ENCODE results near the gene ACOT7.
"Not testable (repeated sequence)": the region's sequence is repeated elsewhere in the genome, so short reads cannot be mapped to it uniquely, and the experiment has no call there.

Gene ACOT7

DNA sequence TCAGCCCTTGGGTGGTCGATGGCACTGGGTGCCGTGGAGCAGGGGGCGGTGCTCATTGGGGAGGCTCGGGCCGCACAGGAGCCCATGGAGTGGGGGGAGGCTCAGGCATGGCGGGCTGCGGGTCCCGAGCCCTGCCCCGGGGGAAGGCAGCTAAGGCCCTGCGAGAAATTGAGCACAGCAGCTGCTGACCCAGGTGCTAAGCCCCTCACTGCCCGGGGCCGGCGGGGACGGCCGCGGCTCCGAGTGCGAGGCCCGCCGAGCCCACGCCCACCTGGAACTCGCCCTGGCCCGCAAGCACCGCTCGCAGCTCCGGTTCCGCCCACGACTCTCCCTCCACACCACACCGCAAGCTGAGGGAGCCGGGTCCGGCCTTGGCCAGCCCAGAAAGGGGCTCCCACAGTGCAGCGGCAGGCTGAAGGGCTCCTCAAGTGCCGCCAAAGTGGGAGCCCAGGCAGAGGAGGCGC is 2.2 kb upstream of the ACOT7 start:
- DNase-seq = not testable (repeated sequence)

DNA sequence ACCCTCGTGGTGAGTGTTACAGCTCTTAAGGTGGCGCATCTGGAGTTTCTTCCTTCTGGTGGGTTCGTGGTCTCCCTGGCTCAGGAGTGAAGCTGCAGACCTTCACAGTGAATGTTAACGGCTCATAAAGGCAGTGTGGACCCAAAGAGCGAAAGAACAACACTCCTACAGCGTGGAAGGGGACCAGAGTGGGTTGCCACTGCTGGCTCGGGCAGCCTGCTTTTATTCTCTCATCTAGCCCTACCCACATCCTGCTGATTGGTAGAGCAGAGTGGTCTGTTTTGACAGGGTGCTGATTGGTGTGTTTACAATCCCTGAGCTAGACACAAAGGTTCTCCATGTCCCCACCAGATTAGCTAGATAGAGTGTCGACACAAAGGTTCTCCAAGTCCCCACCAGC is 1.6 kb upstream of the ACOT7 start:
- not testable (repeated sequence) for DNase-seq

DNA sequence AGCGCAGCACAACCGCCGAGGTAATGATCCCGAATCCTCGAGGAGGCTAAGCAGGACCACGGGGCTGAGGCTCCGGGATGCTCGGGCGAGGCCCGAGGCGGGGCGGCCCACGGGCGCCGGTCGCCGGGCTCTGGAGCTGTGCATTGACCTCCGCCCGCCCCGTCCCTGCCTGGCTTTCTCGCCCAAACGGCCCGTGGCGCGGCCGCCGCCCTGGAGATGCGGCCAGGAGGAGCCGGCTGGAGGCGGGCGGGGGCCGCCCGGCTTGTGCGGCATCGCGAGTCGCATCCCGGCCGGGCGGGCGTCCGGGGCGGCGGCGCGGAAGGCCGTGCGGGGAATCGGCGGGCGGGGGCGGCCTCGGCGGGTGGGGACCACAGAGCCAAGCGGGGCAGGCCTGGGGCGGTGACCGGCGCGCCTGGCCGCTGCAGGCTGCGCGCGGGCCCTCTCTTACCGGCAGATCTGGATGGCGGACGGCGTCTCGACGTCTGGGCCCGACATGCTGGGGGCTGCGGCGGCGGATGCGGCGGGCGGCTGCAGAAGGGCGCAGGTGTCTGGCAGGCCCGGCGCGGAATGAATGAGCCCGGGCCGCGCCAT is 663 bp downstream of the ACOT7 start:
- DNase-seq = no peak

DNA sequence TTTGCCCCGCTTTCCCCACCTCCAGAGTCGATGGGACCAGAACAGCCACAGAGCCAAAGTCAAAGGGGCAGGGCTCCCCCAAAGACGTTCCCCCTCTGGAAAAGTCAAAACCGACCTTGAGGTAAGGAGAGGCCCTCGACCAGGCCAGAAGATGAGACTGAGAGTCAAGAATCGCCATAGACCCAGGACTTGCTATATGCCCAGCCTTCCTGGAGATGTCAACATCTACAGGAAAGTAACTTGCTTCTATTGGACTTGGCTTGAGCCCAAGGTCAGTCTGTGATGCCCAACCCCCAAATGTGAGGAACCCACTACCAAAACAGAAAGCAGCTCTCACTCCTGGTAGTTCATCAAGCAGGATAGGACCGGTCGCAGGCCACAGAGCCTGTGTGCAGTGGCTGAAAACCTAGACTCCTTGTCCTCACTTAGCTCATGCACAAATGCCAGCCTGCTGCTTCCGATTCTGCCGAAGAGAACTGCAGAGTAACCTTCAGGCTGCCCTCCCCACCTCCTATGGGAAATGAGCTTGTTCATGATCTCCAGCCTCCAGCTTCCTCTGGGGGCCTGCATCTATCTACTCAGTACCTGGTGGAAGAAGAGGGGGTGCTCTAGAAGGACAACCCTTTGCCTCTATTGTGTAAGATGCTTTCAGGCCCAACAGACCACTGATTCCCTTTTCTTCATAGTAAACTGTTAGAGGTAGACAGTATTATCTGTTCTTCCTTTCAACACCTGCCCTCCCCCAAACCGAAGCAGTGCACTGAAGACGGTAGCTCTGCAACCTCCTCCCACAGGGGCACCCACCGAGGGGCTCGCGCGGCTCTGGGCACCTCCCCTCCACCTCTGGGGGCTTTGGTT is 1.4 kb downstream of the ACOT7 start:
- DNase-seq = peak; percentile 66

- no peak for DNase-seq
Measured at GRCh38 chr1:6389971-6390370, 3.6 kb downstream of the ACOT7 start.

GRCh38 chr1:6386371-6386949 is 7.1 kb downstream of the ACOT7 start:
- DNase-seq = no peak

GRCh38 chr1:6385488-6386191 is 7.9 kb downstream of the ACOT7 start:
- DNase-seq = no peak

- no peak for DNase-seq
Measured at GRCh38 chr1:6384962-6385361, 8.6 kb downstream of the ACOT7 start.

- no peak for DNase-seq
Measured at GRCh38 chr1:6384135-6384534, 9.4 kb downstream of the ACOT7 start.

DNA sequence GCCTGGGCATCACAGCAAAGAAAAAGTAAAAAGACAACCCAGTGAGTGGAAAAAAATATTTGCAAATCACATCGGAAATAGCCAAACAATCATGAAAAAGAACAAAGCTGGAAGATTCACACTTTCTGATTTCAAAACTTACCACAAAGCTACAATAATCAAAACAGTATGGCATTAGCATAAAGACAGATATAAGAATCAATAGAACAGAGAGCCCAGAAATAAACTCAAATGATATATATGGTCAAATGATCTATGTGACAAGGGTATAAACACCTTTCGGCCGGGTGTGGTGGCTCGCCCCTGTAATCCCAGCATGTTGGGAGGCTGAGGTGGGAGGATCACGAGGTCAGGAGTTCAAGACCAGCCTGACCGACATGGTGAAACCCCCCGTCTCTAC is 13.5 kb downstream of the ACOT7 start:
- no peak for DNase-seq

- DNase-seq = no peak
Measured at GRCh38 chr1:6378096-6378746, 15.3 kb downstream of the ACOT7 start.

GRCh38 chr1:6373961-6374720 is 19.4 kb downstream of the ACOT7 start:
- DNase-seq = no peak

DNA sequence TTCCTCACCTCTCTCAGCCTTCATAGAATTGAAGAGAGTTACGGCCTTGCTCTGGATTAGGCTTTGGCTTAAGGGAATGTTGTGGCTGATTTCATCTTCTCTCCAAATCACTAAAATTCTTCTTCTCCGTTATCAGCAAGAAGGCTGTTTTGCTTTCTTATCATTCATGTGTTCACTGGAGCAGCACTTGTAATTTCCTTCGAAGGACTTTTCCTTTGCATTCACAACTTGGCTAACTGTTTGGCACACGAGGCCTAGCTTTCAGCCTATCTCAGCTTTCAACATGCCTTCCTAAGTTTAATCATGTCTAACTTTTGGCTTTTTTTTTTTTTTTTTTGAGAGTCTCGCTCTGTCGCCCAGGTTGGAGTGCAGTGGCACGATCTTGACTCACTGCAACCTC is 21.3 kb downstream of the ACOT7 start:
- not testable (repeated sequence) for DNase-seq

DNA sequence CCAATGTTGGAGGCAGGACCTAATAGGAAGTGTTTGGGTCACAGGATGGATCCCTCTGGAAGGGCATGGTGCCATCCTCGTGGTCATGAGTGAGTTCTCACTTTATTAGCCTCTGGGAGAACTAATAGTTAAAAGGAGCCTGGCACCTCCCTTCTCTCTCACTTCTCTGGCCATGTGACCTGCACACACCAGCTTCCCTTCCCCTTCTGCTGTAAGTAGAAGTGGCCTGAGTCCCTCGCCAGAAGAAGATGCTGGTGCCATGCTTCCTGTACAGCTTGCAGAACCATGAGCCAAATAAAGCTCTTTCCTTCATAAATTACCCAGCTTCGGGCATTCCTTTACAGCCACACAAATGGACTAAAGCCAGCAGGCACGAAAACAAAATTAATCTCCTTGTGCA is 23.6 kb downstream of the ACOT7 start:
- DNase-seq = no peak

DNA sequence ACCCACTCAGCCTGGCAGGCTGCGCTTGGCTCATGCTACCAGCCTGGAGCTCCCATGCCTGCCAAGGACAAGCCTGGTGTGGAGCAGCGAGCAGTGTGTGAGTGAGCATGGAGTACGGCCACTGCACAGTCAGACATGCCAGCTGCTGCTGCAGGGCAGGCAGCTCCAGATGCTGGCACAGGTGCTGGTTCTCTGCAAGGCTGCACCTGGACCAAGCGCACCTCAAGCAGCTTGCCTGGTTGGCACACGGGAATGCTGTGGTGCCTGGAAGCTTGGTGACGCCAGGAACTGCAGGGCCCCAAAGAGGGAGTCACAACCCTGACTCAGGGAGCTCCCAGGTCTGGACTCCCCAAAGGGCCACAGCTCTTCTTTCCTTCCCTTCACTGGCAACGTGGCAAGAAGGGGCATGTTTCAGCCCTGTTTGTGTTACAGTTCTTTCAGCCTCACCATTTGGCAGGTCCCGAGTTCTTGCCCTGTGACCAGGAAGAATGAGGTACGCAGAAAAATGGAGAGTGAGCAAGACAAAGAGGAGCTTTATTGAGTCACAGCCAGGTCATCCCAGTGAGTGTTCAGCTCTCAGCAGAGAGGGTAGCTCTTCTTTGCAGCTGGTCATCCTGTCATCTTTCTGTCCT is 26.1 kb downstream of the ACOT7 start:
- DNase-seq = no peak

DNA sequence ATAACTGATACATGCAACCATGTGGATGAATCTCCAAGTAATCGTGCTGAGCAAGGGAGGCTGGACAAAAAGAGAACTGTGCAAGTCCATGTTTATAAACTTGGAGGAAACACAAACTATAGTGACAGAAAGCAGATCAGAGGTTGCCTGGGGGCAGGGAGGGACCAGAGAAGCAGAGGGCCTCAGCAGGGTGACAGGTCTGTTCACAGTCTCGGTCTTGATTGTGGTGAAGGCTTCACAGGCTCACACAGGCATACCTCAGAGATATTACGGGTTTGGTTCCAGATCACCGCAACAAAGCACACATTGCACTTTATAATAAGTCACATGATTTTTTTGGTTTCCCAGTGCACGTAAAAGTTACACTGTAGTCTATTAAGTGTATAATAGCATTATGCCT is 28.5 kb downstream of the ACOT7 start:
- peak; percentile 72 for DNase-seq

- not testable (repeated sequence) for DNase-seq
Measured at GRCh38 chr1:6363085-6363884, 30.3 kb downstream of the ACOT7 start.

DNA sequence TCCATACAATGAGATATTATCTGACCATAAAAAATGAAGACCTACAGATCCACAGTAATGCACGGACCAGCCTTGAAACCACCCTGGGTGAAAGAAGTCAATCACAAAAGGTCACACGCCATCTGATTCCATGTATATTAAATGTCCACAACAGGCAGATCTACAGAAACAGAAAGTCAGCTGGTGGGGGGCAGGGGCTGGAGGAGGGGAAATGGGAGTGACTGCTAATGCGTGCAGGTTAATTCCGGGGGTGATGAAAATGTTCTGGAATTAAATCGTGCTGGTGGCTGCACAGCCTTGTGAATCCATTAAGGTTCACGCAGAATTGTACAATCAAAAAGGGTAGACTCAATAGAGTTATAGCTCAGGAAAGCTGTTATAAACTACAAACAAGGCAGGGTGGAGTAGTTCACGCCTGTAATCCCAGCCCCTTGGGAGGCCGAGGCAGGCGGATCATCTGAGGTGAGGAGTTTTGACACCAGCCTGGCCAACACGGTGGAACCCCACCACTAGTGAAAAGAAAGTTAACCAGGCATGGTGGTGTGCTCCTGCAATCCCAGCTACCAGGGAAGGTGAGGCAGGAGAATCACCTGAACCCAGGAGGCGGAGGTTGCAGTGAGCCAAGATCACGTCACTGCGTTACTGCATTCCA is 32.3 kb downstream of the ACOT7 start:
- no peak for DNase-seq

- DNase-seq = no peak
Measured at GRCh38 chr1:6360517-6361070, 33.0 kb downstream of the ACOT7 start.

DNA sequence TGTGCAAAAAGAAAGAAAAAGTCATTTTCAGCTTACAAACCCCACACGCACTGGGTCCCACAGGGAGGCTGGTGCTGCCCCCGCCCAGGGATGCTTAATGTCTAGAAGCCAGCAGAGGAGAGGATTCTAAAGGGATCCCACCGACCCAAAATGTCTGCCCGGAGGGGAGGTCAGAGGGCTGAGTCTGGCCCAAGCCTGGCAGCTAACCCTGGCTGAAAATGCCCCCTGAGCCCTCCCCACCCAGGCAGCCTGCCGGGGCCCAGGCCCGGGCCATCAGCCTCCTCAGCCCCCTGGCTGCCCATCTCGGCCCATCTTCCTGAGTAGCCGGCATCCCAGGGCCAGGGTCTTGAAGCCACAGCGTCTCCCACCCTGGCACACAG is 33.5 kb downstream of the ACOT7 start:
- DNase-seq = no peak

All from activated effector memory CD4-positive, alpha-beta T cell treated with anti-CD3 and anti-CD28 coated beads, Interleukin-2, amount 50 U/mL, for 16 hours (primary cell).